ENCODE results near the gene MRPS11.
"Not testable (repeated sequence)": the region's sequence is repeated elsewhere in the genome, so short reads cannot be mapped to it uniquely, and the experiment has no call there.

DNA sequence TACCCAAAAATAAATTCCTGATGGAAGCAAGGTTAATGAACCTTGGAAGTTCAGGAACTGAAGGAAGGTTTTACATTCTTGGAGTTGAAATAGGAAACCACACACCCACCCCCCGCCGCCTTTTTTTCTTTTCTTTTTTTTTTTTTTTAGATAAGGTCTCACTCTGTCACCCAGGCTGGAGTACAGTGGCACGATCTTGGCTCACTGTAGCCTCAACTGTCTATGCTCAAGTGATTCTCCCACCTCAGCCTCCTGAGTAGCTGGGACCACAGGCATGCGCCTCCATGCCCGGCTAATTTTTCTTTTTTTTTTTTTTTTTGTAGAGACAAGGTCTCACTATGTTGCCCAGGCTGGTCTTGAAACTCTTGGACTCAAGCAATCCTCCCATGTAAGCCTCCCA, 33.4 kb upstream of the MRPS11 start:
- not testable (repeated sequence) for TF ChIP-seq ARNTL (CRISPR knock-in tag; IDR thresholded peaks at IDR 0.05; ENCODE audit: borderline replicate concordance, low read depth); RARB (CRISPR knock-in tag; IDR thresholded peaks at IDR 0.05); GLIS3 (CRISPR knock-in tag; IDR thresholded peaks at IDR 0.05); OSR1 (CRISPR knock-in tag; IDR thresholded peaks at IDR 0.05)
- TF ChIP-seq, protein P1, sequence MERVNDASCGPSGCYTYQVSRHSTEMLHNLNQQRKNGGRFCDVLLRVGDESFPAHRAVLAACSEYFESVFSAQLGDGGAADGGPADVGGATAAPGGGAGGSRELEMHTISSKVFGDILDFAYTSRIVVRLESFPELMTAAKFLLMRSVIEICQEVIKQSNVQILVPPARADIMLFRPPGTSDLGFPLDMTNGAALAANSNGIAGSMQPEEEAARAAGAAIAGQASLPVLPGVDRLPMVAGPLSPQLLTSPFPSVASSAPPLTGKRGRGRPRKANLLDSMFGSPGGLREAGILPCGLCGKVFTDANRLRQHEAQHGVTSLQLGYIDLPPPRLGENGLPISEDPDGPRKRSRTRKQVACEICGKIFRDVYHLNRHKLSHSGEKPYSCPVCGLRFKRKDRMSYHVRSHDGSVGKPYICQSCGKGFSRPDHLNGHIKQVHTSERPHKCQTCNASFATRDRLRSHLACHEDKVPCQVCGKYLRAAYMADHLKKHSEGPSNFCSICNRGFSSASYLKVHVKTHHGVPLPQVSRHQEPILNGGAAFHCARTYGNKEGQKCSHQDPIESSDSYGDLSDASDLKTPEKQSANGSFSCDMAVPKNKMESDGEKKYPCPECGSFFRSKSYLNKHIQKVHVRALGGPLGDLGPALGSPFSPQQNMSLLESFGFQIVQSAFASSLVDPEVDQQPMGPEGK (CRISPR knock-in tag; IDR thresholded peaks at IDR 0.05; ENCODE audit: borderline replicate concordance), result not testable (repeated sequence)
